Ovary (tissue), 9 donors: Measurements from ENCODE around the gene GPR21. TPM values are rescaled to one million over a fixed set of nuclear protein-coding genes. Genes with fewer than 3 reads are reported as not detected.

Experiments
- DNase-seq, 5 donors: peaks; one replicate each; pipeline ENCODE4 v3.0.0-alpha.2; 2019 to 2020
- H3K27ac ChIP-seq, 2 donors: fragments of 200-600 bp; one replicate each; pipeline versions ENCODE4 v1.5.1 to v1.8.0; 2019 to 2022
- H3K27me3 ChIP-seq: fragments of 200-600 bp; one replicate; pipeline ENCODE4 v1.8.0; 2022
- H3K36me3 ChIP-seq: fragments of 200-600 bp; sonication (generic); one replicate; pipeline ENCODE4 v1.5.1; 2019
- H3K4me1 ChIP-seq: one replicate; pipeline ENCODE4 v1.8.1; 2013; ENCODE audit warnings: mild to moderate bottlenecking, moderate library complexity; ENCODE audit not compliant: insufficient read depth
- H3K4me3 ChIP-seq: fragments of 200-600 bp; sonication (generic); one replicate; pipeline ENCODE4 v1.5.1; 2017
- H3K9me3 ChIP-seq, 2 donors: fragments of 200-600 bp in 1 of 2; sonication (generic) in 1 of 2; one replicate each; pipeline versions ENCODE4 v1.5.1 to v1.8.1; 2013 to 2019; ENCODE audit warnings: mild to moderate bottlenecking in 1 of 2, moderate library complexity in 1 of 2
- EP300 ChIP-seq: sonication (generic); formaldehyde crosslinking; IDR thresholded peaks from one replicate; pipeline ENCODE4 v1.6.1; 2017; ENCODE audit warnings: antibody characterized with exemption
- POLR2A ChIP-seq: fragments of 450-650 bp; IDR thresholded peaks from one replicate; pipeline ENCODE4 v1.6.1; 2017; ENCODE audit warnings: antibody characterized with exemption, mild to moderate bottlenecking, moderate library complexity
- WGBS, 3 donors: extraction: QIAGEN DNeasy Blood & Tissue Kit in 1 of 3; methylation state at CpG; one replicate each; pipeline versions ENCODE4 v1.1.5 to v1.1.7; 2013 to 2017; 5-methylcytosine and 5-hydroxymethylcytosine counted together
- intact Hi-C, 4 donors: fragments of 100-400 bp; cut with DNase I; formaldehyde crosslinking; loops; one replicate each; pipeline versions ENCODE4 v1.11.0 to v1.15.1; 2022 to 2023
- polyA plus RNA-seq, 2 donors: library from polyadenylated mRNA; stranded (reverse); fragments of 200-250 nt in 1 of 2; fragments of 350-450 nt in 1 of 2; fragmentation: Illumina TruSeq in 1 of 2; extraction: RNeasy Lipid Tissue Mini Kit (QIAGEN cat#74804) in 1 of 2; gene quantifications; one replicate each; pipeline ENCODE4 v1.2.3, GENCODE V29; 2013 to 2014
- total RNA-seq, 7 donors: library from RNA; depleted of rRNA in 2 of 7; stranded (reverse); fragments of >200 nt in 2 of 7; fragmentation: NEBNext Ultra II Directional in 3 of 7; extraction: Animal tissue kit (Norgen Biotek cat#: 25700) in 3 of 7; gene quantifications; one replicate each; pipeline versions ENCODE4 v1.1.0 to v1.2.4, GENCODE V29; 2016 to 2023
- TF ChIP-seq, protein P1 (sequence below), 3 donors: fragments of 450-650 bp in 2 of 3; fragments of 200-600 bp in 1 of 3; IDR thresholded peaks; one replicate each; pipeline versions ENCODE4 v1.5.1 to v1.8.0; 2016 to 2022; ENCODE audit warnings: antibody characterized with exemption in 3 of 3, mild to moderate bottlenecking in 1 of 3
- donor health status: DM: no; HTN: no; CAD: no; lungs with moderate emphysema.
- donor health status: DM: no; HTN: no; CAD: no.
- donor health status: Bipolar disorder and iron deficiency.
- donor health status: DM: yes; HTN: yes; CAD: no.
- donor health status: DM: no; HTN: no; CAD: no.
- donor health status: DM: yes; HTN: yes; CAD: no.

GPR21 gene
- total and polyA plus RNA-seq, 9 donors = 0.39 to 2.4 (median 1.7) TPM; not detected in 2

- TF ChIP-seq POLR2A (no peak), EP300 (no peak)
- TF ChIP-seq, protein P1, sequence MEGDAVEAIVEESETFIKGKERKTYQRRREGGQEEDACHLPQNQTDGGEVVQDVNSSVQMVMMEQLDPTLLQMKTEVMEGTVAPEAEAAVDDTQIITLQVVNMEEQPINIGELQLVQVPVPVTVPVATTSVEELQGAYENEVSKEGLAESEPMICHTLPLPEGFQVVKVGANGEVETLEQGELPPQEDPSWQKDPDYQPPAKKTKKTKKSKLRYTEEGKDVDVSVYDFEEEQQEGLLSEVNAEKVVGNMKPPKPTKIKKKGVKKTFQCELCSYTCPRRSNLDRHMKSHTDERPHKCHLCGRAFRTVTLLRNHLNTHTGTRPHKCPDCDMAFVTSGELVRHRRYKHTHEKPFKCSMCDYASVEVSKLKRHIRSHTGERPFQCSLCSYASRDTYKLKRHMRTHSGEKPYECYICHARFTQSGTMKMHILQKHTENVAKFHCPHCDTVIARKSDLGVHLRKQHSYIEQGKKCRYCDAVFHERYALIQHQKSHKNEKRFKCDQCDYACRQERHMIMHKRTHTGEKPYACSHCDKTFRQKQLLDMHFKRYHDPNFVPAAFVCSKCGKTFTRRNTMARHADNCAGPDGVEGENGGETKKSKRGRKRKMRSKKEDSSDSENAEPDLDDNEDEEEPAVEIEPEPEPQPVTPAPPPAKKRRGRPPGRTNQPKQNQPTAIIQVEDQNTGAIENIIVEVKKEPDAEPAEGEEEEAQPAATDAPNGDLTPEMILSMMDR (IDR thresholded peaks at IDR 0.05) = no peak
- Histone ChIP-seq H3K36me3 (no peaks in the 10 kb centered on the region), H3K27me3 (no peaks in the 10 kb centered on the region), H3K27ac (no peak overlapping the region), H3K9me3 (no peaks in the 10 kb centered on the region), H3K4me1 (no peaks in the 10 kb centered on the region), H3K4me3 (no peak overlapping the region)
- DNase-seq = no peak
- 98 to 100% (median 100%) methylated on average over 1 of the region's 1 CpG for WGBS, 3 donors
- intact Hi-C loops = no loop called here
Measured at GRCh38 chr9:123026425-123026824, 7.0 kb upstream of the GPR21 start.

DNA sequence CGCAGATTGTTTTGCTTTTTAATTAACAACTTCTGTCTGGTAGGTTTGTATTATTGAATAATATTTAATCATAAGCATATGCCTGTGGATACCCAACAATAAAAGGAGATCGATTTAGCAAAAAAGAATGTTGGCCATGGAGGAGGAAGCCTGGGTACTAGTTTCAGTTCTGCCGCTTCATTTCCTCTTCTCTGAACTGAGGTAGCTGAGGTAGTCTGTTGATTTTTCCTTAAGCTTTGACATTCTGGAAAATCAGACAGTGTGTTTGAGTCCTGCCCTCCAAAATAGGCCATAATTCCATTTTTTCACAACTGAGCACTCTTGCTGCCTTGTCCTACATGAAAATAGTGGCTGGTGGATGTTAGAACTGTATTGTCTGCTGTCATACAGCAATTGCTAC lies 6.0 kb upstream of the GPR21 start:
- Histone ChIP-seq H3K27ac (no peak overlapping the region), H3K4me1 (no peaks in the 10 kb centered on the region), H3K27me3 (no peaks in the 10 kb centered on the region), H3K36me3 (no peaks in the 10 kb centered on the region), H3K9me3 (no peaks in the 10 kb centered on the region), H3K4me3 (no peak overlapping the region)
- WGBS, 3 donors = 64 to 91% (median 67%) methylated on average over 3 of the region's 3 CpGs
- no peak for TF ChIP-seq EP300
- TF ChIP-seq, protein P1 (IDR thresholded peaks at IDR 0.05) = no peak
- TF ChIP-seq POLR2A = no peak
- no peak for DNase-seq
- intact Hi-C loops = no loop called here

- TF ChIP-seq POLR2A (no peak), EP300 (no peak)
- TF ChIP-seq, protein P1 (IDR thresholded peaks at IDR 0.05) = no peak
Measured at GRCh38 chr9:123028136-123028535, 5.3 kb upstream of the GPR21 start.

GRCh38 chr9:123028973-123029372 lies 4.5 kb upstream of the GPR21 start:
- H3K27me3 ChIP-seq = no peaks in the 10 kb centered on the region
- no peak for DNase-seq
- no peaks in the 10 kb centered on the region for H3K36me3 ChIP-seq
- H3K27ac ChIP-seq = no peak overlapping the region
- no peak for TF ChIP-seq EP300
- no peak for TF ChIP-seq POLR2A
- TF ChIP-seq, protein P1 (IDR thresholded peaks at IDR 0.05) = no peak
- no peaks in the 10 kb centered on the region for H3K9me3 ChIP-seq
- WGBS, 3 donors = 91 to 94% (median 92%) methylated on average over 3 of the region's 3 CpGs
- no peak overlapping the region for H3K4me3 ChIP-seq
- peaks cover 1% of the 10 kb centered on the region for H3K4me1 ChIP-seq
- intact Hi-C loops = no loop called here

More at GRCh38 chr9:123028136-123028535, 5.3 kb upstream of the GPR21 start:
- Histone ChIP-seq H3K4me1 (no peaks in the 10 kb centered on the region), H3K4me3 (no peak overlapping the region), H3K36me3 (no peaks in the 10 kb centered on the region), H3K27ac (no peak overlapping the region), H3K9me3 (no peaks in the 10 kb centered on the region), H3K27me3 (no peaks in the 10 kb centered on the region)
- DNase-seq = no peak
- intact Hi-C loops = no loop called here
